ENCODE measurements around the gene AP4M1.
A peak's percentile ranks its signal among the peaks of the same experiment; 100 is the strongest.

DNA sequence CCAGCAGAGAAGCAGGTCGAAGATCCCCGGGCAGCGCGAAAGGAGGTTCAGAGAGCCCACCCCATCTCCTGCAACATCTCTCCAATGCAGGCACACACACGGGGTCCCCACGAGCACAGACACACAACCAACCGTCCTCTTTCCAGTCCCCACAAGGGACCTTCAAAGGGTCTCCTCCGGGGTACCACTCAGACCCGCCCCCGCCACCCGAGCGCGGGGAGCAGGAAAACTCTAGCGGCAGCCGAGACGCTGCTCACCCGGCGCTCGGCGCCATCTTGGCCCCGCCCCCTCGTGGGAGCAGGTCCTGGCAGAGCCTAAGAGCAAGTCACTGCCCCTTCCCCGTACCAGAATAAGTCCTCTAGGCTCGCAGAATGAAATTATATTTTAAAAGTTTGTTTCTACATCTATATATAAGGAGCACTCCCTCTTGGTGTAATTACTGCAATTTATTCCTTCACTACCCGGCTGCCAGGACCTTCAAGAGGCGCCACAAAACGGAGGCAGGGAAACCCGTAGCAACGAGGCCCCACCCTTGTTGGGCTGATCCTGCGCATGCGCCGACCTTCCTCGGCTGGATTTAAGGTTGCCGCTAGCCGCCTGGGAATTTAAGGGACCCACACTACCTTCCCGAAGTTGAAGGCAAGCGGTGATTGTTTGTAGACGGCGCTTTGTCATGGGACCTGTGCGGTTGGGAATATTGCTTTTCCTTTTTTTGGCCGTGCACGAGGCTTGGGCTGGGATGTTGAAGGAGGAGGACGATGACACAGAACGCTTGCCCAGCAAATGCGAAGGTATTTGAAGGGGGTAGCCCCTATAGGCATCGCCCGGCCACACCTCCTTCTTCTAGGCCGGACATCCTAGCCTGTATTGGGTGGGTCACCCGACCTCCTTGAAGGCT lies 17.9 kb downstream of the AP4M1 start, which contains the start of the genes CNPY4 and TAF6:
- TF ChIP-seq, protein P1, sequence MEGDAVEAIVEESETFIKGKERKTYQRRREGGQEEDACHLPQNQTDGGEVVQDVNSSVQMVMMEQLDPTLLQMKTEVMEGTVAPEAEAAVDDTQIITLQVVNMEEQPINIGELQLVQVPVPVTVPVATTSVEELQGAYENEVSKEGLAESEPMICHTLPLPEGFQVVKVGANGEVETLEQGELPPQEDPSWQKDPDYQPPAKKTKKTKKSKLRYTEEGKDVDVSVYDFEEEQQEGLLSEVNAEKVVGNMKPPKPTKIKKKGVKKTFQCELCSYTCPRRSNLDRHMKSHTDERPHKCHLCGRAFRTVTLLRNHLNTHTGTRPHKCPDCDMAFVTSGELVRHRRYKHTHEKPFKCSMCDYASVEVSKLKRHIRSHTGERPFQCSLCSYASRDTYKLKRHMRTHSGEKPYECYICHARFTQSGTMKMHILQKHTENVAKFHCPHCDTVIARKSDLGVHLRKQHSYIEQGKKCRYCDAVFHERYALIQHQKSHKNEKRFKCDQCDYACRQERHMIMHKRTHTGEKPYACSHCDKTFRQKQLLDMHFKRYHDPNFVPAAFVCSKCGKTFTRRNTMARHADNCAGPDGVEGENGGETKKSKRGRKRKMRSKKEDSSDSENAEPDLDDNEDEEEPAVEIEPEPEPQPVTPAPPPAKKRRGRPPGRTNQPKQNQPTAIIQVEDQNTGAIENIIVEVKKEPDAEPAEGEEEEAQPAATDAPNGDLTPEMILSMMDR (IDR thresholded peaks at IDR 0.05), result peak in 2 of 7 experiments; percentile 7 to 12
- TF ChIP-seq POLR2A (IDR thresholded peaks at IDR 0.05), result peak in 2 of 3 donors; percentile 80 to 81
